ENCODE data around the gene AKR1C2. TPM values are rescaled to one million over a fixed set of nuclear protein-coding genes. Genes with fewer than 3 reads are reported as not detected.
"Not testable (repeated sequence)": the region's sequence is repeated elsewhere in the genome, so short reads cannot be mapped to it uniquely, and the experiment has no call there.

Gene AKR1C2
- total RNA-seq, 1 experiment from 2014 or later: 16.2 TPM

DNA sequence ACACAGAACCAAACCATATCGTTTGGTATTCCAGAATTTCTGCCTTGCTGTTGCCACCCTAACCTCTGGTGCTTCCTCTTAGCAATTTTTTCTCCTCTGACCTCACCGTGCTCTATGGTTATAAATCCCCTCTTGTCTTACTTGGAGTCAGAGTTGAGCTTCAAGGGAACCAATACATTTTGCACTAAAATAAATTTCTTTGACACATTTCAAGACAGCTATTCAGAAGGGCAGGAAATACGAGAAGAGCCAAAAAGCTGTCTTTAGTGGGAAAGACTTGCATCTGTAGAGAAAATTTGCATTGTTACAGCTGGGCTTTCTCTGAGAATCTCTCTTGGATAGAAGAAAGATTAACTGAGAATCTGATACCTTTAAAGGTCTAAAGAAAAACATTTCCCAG, 14.5 kb upstream of the AKR1C2 start:
- ChIA-PET CTCF (no interaction called here), POLR2A (ENCODE audit: low non-redundant PET) (no interaction called here)
- peak; percentile 37 for DNase-seq (ENCODE audit: low spot score)
- Histone ChIP-seq H3K4me1 (ENCODE audit: insufficient read depth, low read length, poor library complexity, severe bottlenecking) (peaks cover 38% of the 10 kb centered on the region), H3K27ac (ENCODE audit: low read depth, low read length, poor library complexity, severe bottlenecking) (peak overlapping the region; percentile 81), H3K4me3 (ENCODE audit: low read depth, low read length, poor library complexity, severe bottlenecking) (no peak overlapping the region), H3K36me3 (ENCODE audit: insufficient read depth, low read length, poor library complexity, severe bottlenecking) (no peaks in the 10 kb centered on the region), H3K9me3 (ENCODE audit: low read depth, low read length, poor library complexity, severe bottlenecking) (no peaks in the 10 kb centered on the region), H3K27me3 (replicated peaks; ENCODE audit: insufficient read depth, low read depth, low read length, poor library complexity) (no peaks in the 10 kb centered on the region)
- TF ChIP-seq EZH2 (IDR thresholded peaks at IDR 0.05; ENCODE audit: borderline replicate concordance, low read depth, low read length, poor library complexity, severe bottlenecking): no peak
- TF ChIP-seq, protein P1, sequence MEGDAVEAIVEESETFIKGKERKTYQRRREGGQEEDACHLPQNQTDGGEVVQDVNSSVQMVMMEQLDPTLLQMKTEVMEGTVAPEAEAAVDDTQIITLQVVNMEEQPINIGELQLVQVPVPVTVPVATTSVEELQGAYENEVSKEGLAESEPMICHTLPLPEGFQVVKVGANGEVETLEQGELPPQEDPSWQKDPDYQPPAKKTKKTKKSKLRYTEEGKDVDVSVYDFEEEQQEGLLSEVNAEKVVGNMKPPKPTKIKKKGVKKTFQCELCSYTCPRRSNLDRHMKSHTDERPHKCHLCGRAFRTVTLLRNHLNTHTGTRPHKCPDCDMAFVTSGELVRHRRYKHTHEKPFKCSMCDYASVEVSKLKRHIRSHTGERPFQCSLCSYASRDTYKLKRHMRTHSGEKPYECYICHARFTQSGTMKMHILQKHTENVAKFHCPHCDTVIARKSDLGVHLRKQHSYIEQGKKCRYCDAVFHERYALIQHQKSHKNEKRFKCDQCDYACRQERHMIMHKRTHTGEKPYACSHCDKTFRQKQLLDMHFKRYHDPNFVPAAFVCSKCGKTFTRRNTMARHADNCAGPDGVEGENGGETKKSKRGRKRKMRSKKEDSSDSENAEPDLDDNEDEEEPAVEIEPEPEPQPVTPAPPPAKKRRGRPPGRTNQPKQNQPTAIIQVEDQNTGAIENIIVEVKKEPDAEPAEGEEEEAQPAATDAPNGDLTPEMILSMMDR (conservative IDR thresholded peaks at IDR 0.05; ENCODE audit: low read depth, low read length): no peak
- no TSS peak for BruUV-seq (replicated peaks)
- intact Hi-C loops (cut with micrococcal nuclease; ENCODE audit: unreplicated experiment): loop anchor here (5.0 kb wide), 1 partner anchor 74 kb away; the partner anchor contains the start of gene AKR1C3

- no peak overlapping the region for H3K27ac ChIP-seq (ENCODE audit: low read depth, low read length, poor library complexity, severe bottlenecking)
- TF ChIP-seq, protein P1 (conservative IDR thresholded peaks at IDR 0.05; ENCODE audit: low read depth, low read length): peak; percentile 50
- no peak for TF ChIP-seq EZH2 (IDR thresholded peaks at IDR 0.05; ENCODE audit: borderline replicate concordance, low read depth, low read length, poor library complexity, severe bottlenecking)
Measured at GRCh38 chr10:5014936-5015335, 11.3 kb upstream of the AKR1C2 start.

GRCh38 chr10:5014200-5014910, 10.7 kb upstream of the AKR1C2 start:
- H3K4me1 ChIP-seq (ENCODE audit: insufficient read depth, low read length, poor library complexity, severe bottlenecking): peaks cover 29% of the 10 kb centered on the region
- intact Hi-C loops (cut with micrococcal nuclease; ENCODE audit: unreplicated experiment); H3K36me3 ChIP-seq (ENCODE audit: insufficient read depth, low read length, poor library complexity, severe bottlenecking); H3K4me3 ChIP-seq (ENCODE audit: low read depth, low read length, poor library complexity, severe bottlenecking); POLR2A ChIA-PET (ENCODE audit: low non-redundant PET); BruUV-seq (replicated peaks); H3K27me3 ChIP-seq (replicated peaks; ENCODE audit: insufficient read depth, low read depth, low read length, poor library complexity); H3K9me3 ChIP-seq (ENCODE audit: low read depth, low read length, poor library complexity, severe bottlenecking); H3K27ac ChIP-seq (ENCODE audit: low read depth, low read length, poor library complexity, severe bottlenecking); CTCF ChIA-PET; DNase-seq (ENCODE audit: low spot score): not testable (repeated sequence)

More at GRCh38 chr10:5014936-5015335, 11.3 kb upstream of the AKR1C2 start:
- CTCF ChIA-PET: no interaction called here
- no peaks in the 10 kb centered on the region for H3K36me3 ChIP-seq (ENCODE audit: insufficient read depth, low read length, poor library complexity, severe bottlenecking)
- peak; percentile 51 for DNase-seq (ENCODE audit: low spot score)
- POLR2A ChIA-PET (ENCODE audit: low non-redundant PET): no interaction called here
- no peak overlapping the region for H3K4me3 ChIP-seq (ENCODE audit: low read depth, low read length, poor library complexity, severe bottlenecking)
- no TSS peak for BruUV-seq (replicated peaks)
- H3K9me3 ChIP-seq (ENCODE audit: low read depth, low read length, poor library complexity, severe bottlenecking): no peaks in the 10 kb centered on the region
- intact Hi-C loops (cut with micrococcal nuclease; ENCODE audit: unreplicated experiment): loop anchor here (5.0 kb wide), 1 partner anchor 77 kb away; the partner anchor contains the start of gene AKR1C3
- peaks cover 32% of the 10 kb centered on the region for H3K4me1 ChIP-seq (ENCODE audit: insufficient read depth, low read length, poor library complexity, severe bottlenecking)
- H3K27me3 ChIP-seq (replicated peaks; ENCODE audit: insufficient read depth, low read depth, low read length, poor library complexity): no peaks in the 10 kb centered on the region

- ChIA-PET CTCF (no interaction called here), POLR2A (ENCODE audit: low non-redundant PET) (no interaction called here)
- intact Hi-C loops (cut with micrococcal nuclease; ENCODE audit: unreplicated experiment): no loop called here
- no TSS peak for BruUV-seq (replicated peaks)
- Histone ChIP-seq H3K4me1 (ENCODE audit: insufficient read depth, low read length, poor library complexity, severe bottlenecking) (peaks cover 20% of the 10 kb centered on the region), H3K9me3 (ENCODE audit: low read depth, low read length, poor library complexity, severe bottlenecking) (no peaks in the 10 kb centered on the region), H3K27ac (ENCODE audit: low read depth, low read length, poor library complexity, severe bottlenecking) (no peak overlapping the region), H3K36me3 (ENCODE audit: insufficient read depth, low read length, poor library complexity, severe bottlenecking) (no peaks in the 10 kb centered on the region), H3K4me3 (ENCODE audit: low read depth, low read length, poor library complexity, severe bottlenecking) (no peak overlapping the region), H3K27me3 (replicated peaks; ENCODE audit: insufficient read depth, low read depth, low read length, poor library complexity) (no peaks in the 10 kb centered on the region)
- no peak for DNase-seq (ENCODE audit: low spot score)
- TF ChIP-seq EZH2 (IDR thresholded peaks at IDR 0.05; ENCODE audit: borderline replicate concordance, low read depth, low read length, poor library complexity, severe bottlenecking): no peak
- TF ChIP-seq, protein P1 (conservative IDR thresholded peaks at IDR 0.05; ENCODE audit: low read depth, low read length): no peak
Measured at GRCh38 chr10:5013385-5013784, 9.7 kb upstream of the AKR1C2 start.
